DMS 273 (cell line): ENCODE data around the gene SPTBN1.
A peak's percentile ranks its signal among the peaks of the same experiment; 100 is the strongest.

ENCODE experiments used
- DNase-seq: peaks from one replicate; lab custom pipeline; 2025; ENCODE audit not compliant: unreplicated experiment; lab: John Stamatoyannopoulos, UW

SPTBN1 gene

DNA sequence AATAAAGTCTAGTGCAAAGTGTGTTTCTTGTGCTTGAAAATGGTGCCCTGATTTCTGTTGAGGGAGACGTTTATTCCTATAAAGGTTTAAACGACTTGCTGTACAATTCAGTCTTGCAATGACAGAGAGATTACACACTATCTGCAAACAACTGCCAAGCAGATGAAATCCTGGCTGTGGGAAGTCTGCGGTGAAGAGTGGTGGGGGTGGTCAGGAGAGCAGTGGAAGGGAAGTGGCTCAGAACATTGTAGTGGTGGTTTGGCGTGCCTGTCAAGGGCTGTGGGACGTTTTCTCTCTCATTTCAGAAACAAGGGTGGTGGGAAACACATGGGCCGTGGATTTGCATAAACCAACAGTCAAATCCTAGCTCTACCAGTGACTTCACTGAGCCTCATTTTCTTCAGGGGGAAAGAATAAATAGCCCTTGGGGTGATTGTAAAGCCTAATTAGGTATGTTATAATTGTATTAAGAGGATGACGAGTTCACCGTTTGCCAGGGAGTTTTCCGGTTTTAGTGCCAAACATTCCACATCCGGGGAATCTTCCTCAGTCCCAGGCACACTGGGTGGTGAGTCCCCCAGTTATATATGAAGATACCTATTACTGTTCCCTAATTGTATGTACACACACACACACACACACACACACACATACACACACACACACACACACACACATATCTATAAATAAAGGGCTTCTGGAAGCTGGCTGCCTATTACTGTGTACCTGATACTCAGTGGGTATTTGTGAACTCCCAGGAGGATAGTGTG lies 115.0 kb downstream of the SPTBN1 start:
- DNase-seq: no peak

DNA sequence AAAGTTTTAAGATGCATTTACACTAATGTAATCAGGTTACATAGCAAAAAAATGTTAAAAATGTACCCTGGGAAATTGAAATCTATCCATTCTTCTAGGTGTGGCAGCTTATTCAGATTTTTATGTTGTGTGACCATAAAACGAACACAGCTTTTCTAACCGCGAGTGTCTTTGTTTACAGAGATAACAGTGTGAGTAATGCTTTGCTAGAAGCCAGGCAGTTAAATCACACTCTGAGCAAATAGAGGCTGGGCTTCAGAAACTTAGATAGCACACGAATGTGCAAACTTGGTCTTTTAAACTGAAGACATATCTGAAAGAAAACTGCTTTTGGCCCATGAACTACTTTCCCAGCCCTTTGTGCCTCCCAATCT lies 116.1 kb downstream of the SPTBN1 start:
- DNase-seq: no peak

DNA sequence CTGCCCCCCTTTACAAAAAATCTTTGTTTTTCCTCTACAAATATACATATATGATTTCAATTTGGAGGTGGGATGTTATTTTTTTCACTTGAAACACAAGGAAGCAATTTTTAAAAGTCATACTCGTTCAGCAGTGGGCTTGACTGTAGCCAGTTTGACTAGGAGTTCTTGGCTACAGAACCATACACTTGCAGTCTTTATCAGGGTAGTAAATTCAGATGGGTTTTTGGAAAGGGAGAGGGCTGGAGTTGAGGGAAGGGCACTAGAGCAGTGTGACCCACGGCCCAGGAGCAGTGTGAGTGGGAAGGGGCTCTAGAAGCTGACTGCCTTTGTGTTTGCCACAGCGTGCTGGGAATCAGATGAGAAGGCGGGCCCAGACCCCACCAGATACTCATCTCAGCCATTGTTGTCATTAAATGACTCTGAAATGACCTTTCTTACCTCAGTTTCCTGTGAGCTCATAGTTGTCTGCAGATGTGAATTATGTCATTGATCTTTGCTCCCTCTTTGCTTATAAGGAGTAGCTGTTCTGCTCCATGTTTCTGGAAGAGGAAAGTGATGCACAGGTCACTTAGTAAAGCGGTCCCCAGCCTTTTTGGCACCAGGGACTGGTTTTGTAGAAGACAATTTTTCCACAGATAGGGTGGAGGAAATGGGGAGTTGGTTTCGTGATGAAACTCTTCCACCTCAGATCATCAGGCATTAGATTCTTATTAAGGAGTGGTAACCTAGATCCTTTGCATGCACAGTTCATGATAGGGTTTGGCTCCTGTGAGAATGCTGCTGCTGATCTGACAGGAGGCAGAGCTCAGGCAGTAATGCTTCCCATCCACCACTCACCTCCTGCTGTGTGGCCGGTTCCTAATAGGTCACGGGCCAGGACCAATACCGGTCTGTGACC lies 116.8 kb downstream of the SPTBN1 start:
- DNase-seq: no peak

DNA sequence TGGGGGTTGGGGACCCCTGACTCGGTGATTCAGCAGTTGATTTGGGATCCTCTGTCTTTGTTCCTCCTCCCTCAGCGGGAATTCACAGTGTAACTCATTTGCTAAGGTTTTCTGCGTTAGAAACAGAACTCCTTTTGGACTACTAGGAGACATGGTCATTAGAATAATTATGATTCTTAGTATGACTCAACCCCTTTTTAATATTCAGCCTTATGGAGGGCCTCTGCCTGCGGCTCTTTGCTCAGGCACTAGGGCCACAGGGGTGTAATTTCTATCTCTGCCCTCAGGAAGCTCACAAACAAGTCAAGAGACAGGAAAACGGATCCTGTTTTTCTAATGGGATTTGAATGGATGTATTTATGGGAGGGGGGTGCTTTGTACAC lies 117.4 kb downstream of the SPTBN1 start:
- DNase-seq: no peak

DNA sequence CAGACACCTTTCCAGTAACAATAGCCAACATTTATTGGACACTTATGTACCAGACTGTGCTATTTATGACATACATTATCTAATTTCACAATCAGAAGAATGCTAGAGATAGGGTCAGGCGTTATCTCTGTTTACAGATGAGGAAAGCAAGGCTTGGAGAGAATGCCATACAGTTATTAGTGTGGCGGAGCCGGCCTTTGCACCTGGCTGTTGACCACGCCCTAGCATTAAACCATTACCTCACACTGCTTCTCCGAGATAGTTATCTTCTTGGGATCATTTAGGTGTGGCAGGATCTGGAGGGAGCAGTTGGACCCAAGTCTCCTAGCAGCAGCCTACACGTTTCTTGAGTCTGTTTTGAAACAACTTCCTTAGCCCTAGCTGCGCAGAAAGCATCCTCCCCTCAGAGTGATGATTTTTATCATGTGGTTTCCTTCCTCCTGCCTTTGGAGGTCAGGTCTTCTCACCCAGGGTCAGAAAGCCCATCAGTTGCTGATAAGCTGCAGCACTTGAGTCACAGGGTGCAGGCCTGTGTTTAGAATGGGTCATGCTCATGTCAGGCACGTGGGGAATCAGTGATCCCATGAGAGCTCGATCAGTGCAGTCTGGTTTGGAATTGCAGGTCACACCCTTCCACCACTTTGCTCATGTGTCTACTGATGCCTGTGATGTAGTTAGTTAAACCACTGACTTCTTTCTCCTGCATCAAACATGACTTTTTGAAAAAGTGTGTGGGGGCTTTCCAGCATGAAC lies 118.2 kb downstream of the SPTBN1 start:
- DNase-seq: no peak

DNA sequence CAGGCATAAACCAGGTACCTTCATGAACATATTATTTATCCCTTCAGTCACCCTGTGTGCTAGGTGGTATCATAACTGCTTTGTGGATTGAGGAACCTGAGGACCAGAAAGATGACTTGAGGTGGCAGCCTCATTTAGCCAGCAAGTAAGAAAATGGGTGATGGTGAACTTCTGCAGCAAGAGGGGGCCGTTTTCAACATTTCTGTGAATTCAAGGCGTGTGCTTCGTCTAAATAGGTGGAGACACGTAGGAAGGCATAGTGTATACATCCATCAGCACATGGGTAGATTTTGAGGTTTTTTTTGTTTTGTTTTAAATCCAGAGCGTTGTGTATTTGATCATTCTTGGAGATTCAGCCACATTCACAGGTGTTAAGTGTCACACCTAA lies 118.7 kb downstream of the SPTBN1 start:
- DNase-seq: no peak

DNA sequence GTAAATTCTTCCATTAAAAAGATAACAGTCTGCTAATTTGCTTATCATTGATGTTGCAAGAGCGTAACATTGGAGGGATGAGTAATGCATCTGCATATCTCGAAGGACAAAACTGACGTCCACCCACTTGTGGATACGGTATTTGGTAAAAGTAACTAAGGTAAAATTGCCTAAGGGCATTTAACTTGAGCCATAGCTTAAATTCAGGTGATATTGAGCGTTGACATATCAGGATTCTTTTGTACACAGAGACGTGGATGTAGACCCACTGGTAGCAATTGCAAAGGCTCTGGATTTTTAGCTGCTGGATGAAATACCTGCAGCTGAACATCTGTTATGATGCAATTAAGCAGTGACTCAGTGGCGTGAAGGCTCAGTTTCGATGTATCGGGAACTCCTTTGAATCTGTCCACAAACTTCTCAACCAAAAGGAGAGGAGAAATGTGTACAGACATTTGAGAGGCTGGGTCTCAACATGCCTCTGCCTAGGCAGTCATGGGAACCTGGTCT lies 119.3 kb downstream of the SPTBN1 start:
- no peak for DNase-seq

DNA sequence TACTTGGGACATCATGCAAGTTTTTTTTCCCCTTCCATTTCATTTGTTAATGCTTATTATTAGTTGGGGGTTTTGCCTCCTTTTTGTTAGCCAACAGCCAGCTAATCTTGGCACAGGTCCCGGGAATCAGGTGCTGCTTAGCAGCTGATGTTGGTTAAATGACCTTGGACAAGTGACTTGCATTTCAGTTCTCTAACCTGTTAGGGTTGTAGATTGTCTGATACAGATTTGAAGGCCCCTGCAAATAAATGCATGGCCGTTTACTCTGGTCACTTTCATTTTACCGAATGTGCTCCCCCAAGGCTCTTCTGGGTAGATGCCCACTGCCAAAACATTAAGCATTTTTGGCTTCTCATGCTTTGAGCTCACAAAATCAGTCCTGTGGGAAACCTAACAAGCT lies 120.9 kb downstream of the SPTBN1 start:
- peak; percentile 48 for DNase-seq

DNA sequence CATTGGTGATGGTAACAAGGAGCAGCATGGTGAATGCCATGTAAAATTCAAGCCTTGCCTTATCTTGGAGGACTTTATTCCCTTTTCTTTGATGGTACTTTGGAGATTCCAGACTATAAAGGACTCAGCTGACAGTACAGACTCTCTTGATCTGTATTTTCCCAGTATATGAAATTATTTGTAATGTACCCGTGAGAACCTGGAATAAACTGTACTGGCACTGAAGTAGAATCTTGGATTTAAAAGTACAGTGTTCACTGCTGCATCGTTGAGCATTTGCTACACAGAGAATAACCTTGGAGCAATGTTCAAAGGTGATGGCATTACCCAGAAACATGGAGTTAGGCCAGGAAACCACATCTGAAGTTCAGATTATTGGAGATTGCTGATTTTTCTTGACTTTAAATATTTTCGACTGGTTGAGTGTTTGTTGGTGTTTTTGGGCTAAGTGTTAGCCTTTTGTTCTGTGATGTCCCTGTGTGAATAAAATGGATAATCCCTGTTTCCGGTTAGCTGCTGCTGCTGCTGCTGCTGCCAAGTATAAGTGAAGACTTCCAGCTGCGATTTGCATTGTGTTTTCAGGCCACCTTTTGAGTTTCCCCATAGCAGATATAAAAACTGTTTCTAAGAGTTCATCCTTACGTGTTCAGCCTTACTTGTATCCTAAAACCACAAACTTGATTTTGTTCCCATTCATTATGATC lies 122.0 kb downstream of the SPTBN1 start:
- no peak for DNase-seq

DNA sequence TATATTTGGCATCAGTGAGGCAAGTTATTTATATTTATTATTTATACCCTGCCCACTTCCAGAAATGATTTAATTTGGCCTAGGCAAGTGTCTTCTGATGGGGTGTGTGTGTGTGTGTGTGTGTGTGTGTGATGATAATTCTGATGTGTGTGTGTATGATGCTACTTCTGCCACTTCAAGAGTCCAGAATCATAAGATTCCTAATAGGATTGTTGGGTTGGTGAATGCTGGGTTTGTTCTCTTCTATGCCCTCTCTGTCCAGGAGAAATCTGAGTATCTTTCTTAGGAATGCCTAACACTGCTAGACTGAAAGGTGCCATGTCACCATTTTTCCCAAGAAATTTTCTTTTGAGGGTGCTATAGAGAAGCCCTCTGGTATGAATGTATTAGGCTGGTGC lies 122.5 kb downstream of the SPTBN1 start:
- no peak for DNase-seq

DNA sequence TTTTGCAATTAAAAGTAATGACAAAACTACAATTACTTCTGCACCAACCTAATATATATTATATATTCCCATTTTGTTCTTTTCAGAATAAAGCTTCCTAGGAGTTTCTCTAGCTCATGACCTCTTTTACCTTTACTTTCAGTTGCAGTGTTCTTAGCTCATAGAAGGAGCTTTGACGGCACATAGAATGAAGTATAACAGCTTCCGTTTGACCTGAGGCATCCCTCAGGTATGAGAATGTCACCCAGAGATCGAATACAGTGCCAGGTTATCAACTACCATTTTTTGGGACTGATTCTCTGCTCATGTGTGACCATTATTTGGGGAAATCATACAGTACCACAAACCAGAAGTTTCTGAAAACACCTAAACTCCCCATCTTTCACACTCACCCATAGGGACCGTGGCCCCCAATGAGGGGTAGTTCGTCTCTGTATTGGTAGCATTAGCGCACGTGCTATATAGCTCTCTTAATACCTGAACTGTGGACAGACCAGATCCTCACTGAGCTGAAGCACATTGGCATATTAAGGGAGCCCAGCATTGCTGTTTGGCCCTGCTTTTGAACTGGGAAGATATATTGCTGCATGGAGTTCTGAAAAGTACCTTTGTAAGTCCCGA lies 123.0 kb downstream of the SPTBN1 start:
- no peak for DNase-seq

DNA sequence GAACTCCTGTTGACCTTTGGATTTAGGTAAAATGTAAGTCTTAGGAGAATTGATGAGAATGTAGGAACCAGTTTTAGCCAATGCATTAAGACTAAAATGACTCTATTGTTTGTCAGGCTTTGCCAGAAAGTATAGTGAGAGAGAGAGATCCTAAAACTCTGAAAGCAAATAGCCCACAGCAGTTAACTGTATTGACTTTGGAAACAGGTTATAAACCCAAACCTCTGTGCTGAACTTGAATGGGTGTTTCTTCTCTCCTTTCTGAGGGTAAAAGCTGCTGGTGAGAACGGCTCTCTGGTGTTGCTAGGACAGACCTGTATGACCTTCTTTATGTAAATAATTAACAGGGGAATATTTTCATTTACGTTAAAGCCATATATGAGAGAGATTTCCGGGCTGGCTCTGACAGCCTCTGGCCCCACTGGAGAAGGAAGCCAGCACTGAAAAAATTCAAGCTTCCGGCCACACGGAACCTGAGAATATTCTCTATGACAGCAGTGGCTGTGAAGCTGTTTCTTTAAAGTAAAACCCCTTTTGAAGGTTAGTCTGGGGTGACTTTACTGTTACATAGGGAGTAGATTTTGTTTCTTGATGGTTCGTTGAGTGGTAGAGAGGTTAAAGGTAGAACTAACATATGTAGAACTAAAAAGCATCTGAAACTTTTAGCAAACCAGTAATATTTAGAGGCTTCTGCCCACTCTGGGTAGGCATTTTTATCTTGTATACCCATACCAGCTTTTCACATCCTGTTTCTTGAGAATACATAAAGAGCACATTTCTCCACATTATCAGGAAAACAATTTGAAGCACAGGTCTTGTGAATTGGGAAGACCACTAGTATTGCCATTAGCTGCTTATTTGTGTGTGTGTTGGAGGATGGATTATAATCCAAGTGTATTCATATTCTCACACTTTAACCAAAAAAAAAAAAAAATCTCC lies 123.8 kb downstream of the SPTBN1 start:
- no peak for DNase-seq

DNA sequence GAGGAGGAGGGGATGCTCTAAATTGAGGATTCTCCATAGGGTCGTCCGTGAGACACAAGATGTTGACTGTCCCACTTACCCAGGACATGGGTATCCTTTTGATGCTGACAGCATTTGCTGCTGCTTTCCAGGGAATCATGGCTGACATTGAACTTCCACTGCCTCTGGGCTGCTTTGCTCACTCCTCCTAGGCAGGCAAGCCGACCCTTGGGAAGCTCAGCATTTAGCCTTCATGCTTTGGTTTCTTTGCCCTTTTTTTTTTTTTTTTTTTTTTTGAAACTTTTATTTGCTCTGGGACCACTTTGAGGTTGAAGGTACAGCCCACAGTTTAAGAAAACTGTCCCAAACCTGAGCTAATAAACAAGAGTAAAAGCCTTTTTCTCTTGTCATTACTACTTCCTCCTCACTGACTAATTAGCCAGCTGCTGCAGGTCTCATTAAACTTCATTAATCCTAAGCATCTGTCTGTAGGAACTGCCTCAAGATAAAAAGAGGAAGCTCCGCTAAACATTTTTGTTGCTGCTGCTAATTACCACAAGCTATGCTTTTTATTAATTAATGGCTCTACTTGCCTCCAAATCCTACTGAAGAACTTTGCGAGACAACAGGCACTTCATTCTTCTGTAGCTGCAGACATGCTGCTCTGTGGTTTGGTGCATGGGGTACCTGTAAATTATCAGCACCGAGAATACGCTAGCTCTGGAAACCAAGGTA lies 125.4 kb downstream of the SPTBN1 start:
- DNase-seq: peak; percentile 47

DNA sequence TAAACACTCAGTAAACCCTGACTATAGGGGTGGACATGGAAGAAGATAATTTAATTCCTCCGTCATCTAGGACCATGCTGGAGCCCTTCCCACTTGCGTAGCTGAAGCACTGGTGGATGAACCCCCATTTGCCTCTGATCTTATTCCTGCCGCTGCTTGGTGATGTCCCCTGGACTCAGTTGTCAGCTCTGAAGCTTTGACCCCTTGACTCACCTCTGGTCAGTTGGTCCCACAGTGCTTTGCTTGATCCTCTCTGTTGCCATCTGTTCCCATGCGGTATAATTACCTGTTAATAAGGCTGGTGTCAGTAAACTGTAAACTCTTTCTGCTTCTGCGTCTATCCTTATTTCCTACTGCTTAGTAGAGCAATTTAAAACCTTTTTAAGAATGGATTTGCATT lies 126.9 kb downstream of the SPTBN1 start:
- DNase-seq: no peak

DNA sequence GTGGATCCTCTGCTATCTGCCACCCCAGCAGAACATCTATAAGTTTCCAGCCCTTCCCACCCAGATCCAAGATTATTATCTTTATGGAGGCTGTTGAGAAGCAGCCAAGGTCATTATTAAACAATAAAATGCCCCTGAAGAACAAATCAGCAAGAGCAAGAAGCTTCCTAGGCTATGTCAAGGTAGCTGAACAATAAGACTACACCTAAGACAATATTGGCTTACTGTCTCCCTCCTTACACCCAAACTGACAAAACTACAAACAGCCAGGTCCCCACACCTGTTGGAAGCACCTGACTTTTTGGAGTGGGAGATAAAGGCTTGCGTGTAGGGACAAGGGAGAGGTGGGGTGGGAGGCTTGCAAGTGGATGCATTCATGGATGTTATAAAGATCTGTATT lies 128.5 kb downstream of the SPTBN1 start:
- no peak for DNase-seq

DNA sequence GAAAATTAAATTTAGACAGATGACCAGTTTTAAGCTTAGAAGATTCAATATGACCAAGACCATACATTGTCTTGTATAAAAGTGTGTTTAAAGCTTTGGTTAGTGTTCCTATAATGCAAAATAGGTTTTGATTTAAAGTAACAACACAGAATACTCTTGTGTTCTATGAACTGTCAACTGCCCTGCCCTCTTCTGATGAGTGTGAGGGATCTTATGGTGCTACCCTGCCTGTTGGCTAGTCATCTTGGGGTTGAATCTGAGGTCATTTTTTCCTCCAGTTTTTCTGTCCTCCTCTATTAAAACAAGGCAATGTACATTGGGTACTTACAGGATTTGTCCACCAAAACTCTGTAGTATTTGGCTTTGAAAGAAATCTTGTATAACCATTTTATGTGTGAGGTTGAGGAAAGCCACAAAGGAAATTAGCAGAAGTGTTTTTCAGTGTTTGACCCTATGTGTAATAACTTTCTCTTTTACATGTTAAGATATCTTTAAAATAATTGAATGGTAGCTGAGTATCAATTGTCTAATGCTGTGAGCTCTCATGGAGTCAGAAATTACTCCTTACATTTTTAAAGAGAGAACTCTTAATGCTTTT lies 129.1 kb downstream of the SPTBN1 start:
- no peak for DNase-seq

DNA sequence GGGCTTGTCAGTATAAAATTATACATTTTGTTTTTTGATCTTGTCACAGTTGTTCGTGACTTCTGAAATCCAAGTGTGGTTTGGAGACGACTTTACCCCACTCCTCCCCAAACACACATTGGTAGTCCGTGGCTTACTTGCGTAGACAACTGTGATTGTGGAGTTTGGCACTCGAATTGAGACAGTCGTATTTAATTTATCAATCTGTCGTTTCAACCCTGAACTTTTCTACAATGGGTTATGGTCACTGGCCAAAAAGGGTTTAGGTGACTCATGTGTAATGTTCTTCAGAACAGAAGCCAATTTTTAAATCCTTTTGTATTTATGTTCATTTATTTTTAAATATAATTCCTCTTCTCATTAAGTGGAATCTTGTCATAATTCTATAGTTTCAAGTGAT lies 129.9 kb downstream of the SPTBN1 start:
- DNase-seq: no peak

DNA sequence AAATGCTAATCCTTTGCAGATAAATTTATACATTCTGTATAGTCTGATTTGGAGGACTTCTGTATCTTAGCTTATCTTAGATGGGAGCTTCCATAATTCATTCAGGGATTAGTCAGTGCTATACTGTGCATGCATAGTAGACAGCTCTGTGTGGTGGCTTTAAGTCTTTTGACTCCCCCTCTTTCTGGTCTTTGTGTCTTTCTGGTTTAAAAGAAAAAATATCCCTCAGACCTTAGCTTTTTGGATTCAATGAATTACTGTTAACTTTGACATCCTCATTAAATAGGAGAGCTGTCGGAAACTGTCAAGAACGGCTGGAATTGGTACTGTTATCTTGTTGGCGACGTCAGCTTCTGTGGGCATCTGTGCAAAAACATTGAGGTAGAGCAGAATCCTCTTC lies 130.4 kb downstream of the SPTBN1 start:
- DNase-seq: no peak
